IMR-90 (cell line): ENCODE results near the gene UBE2O. TPM values are rescaled to one million over a fixed set of nuclear protein-coding genes. Genes with fewer than 3 reads are reported as not detected.
A peak's percentile ranks its signal among the peaks of the same experiment; 100 is the strongest.

Source experiments
- ATAC-seq: fragments of 200-7000 bp; cut with Tn5 transposase; 2 replicates; pipeline ENCODE4 v1.9.1; 2020; ENCODE audit warnings: low read depth, mild to moderate bottlenecking, moderate library complexity
- BruUV-seq: library from RNA; stranded (reverse); fragments of 400-500 nt; replicated peaks from 2 replicates; lab custom pipeline; 2021; lab: Mats Ljungman, UMichigan
- CTCF ChIA-PET: fragments of 300-600 bp; formaldehyde crosslinking; extraction: SDS; loops from one replicate; lab custom pipeline; 2021; ENCODE audit warnings: antibody characterized with exemption; lab: Yijun Ruan, JAX
- POLR2A ChIA-PET: fragments of 300-600 bp; sonication (Branson Sonifier 250); formaldehyde crosslinking; loops from one replicate; lab custom pipeline; 2022; ENCODE audit warnings: antibody characterized with exemption; ENCODE audit not compliant: unreplicated experiment; lab: Charles Lee
- DNase-seq: peaks from one replicate; pipeline ENCODE4 v3.0.0; 2013
- H2AFZ ChIP-seq: replicated peaks from 2 replicates; pipeline ENCODE3; 2013; ENCODE audit warnings: low read length, mild to moderate bottlenecking; ENCODE audit not compliant: poor library complexity
- H2AK5ac ChIP-seq: 2 replicates; pipeline ENCODE4 v1.6.1; 2013; ENCODE audit warnings: low read depth, low read length, inconsistent platforms
- H2AK9ac ChIP-seq: replicated peaks from 2 replicates; pipeline ENCODE3; 2013; ENCODE audit warnings: mild to moderate bottlenecking, low read depth, low read length, moderate library complexity; ENCODE audit not compliant: poor library complexity
- H2BK120ac ChIP-seq: 2 replicates; pipeline ENCODE4 v1.6.1; 2013; ENCODE audit warnings: low read depth, low read length, inconsistent platforms
- H2BK15ac ChIP-seq: 3 replicates; pipeline ENCODE4 v1.6.1; 2013; ENCODE audit warnings: low read depth, low read length, inconsistent platforms
- H2BK20ac ChIP-seq: 2 replicates; pipeline ENCODE4 v1.6.1; 2013; ENCODE audit warnings: low read depth, mild to moderate bottlenecking, inconsistent platforms, low read length, moderate library complexity
- H2BK5ac ChIP-seq: 2 replicates; pipeline ENCODE4 v1.6.1; 2013; ENCODE audit warnings: mild to moderate bottlenecking, low read depth, low read length, inconsistent platforms; ENCODE audit not compliant: poor library complexity, severe bottlenecking
- H3K14ac ChIP-seq: replicated peaks from 2 replicates; pipeline ENCODE4 v1.6.1; 2013; ENCODE audit warnings: low read depth, low read length, inconsistent platforms
- H3K18ac ChIP-seq: 2 replicates; pipeline ENCODE4 v1.6.1; 2013; ENCODE audit warnings: low read depth, low read length, control low read depth
- H3K23ac ChIP-seq: 2 replicates; pipeline ENCODE4 v1.6.1; 2013; ENCODE audit warnings: low read depth, low read length, inconsistent platforms
- H3K27ac ChIP-seq: 2 replicates; pipeline ENCODE4 v1.5.1; 2013; ENCODE audit warnings: mild to moderate bottlenecking, control low read depth, low read length; ENCODE audit not compliant: insufficient read depth
- H3K27me3 ChIP-seq: 2 replicates; pipeline ENCODE4 v1.6.1; 2013; ENCODE audit warnings: low read length; ENCODE audit not compliant: control insufficient read depth, insufficient read depth
- H3K36me3 ChIP-seq: 2 replicates; pipeline ENCODE4 v1.6.1; 2013; ENCODE audit warnings: low read length, mixed read lengths; ENCODE audit not compliant: control insufficient read depth, insufficient read depth
- H3K4ac ChIP-seq: 2 replicates; pipeline ENCODE4 v1.6.1; 2013; ENCODE audit warnings: low read depth, low read length, inconsistent platforms
- H3K4me1 ChIP-seq: 2 replicates; pipeline ENCODE4 v1.6.1; 2013; ENCODE audit warnings: low read length, mixed read lengths; ENCODE audit not compliant: control insufficient read depth, insufficient read depth
- H3K4me2 ChIP-seq: 2 replicates; pipeline ENCODE4 v1.6.1; 2013; ENCODE audit warnings: low read depth, mild to moderate bottlenecking, control low read depth, low read length, moderate library complexity
- H3K4me3 ChIP-seq: 2 replicates; pipeline ENCODE4 v1.5.1; 2013; ENCODE audit warnings: low read depth, mild to moderate bottlenecking, control low read depth, low read length, moderate library complexity; ENCODE audit not compliant: insufficient read depth
- H3K56ac ChIP-seq: 2 replicates; pipeline ENCODE4 v1.6.1; 2013; ENCODE audit warnings: low read length, inconsistent platforms; ENCODE audit not compliant: insufficient read depth; ENCODE audit errors: extremely low read depth
- H3K79me1 ChIP-seq, 2 experiments: 2 replicates each; pipeline ENCODE4 v1.6.1; 2013; ENCODE audit warnings: low read length in 2 of 2, inconsistent platforms in 1 of 2, low read depth in 1 of 2
- H3K9ac ChIP-seq: 2 replicates; pipeline ENCODE4 v1.6.1; 2013; ENCODE audit warnings: low read depth, low read length, control low read depth
- H3K9me1 ChIP-seq: 2 replicates; pipeline ENCODE4 v1.6.1; 2013; ENCODE audit warnings: low read length, inconsistent platforms; ENCODE audit not compliant: insufficient read depth
- H3K9me3 ChIP-seq: 2 replicates; pipeline ENCODE4 v1.6.1; 2013; ENCODE audit warnings: low read length; ENCODE audit not compliant: control insufficient read depth, insufficient read depth
- H4K20me1 ChIP-seq: 2 replicates; pipeline ENCODE4 v1.6.1; 2013; ENCODE audit warnings: low read length, inconsistent platforms; ENCODE audit not compliant: insufficient read depth
- H4K5ac ChIP-seq: 2 replicates; pipeline ENCODE4 v1.6.1; 2013; ENCODE audit warnings: mild to moderate bottlenecking, low read depth, low read length, control low read depth
- H4K8ac ChIP-seq, 2 experiments: 2 replicates each; pipeline ENCODE4 v1.6.1; 2013; ENCODE audit warnings: low read depth in 2 of 2, low read length in 2 of 2, control low read depth in 1 of 2, inconsistent platforms in 1 of 2
- H4K91ac ChIP-seq: 2 replicates; pipeline ENCODE4 v1.6.1; 2013; ENCODE audit warnings: low read depth, low read length, inconsistent platforms; ENCODE audit not compliant: insufficient read depth
- BHLHE40 ChIP-seq: fragments of 150-350 bp; IDR thresholded peaks from 2 replicates; pipeline ENCODE4 v1.6.1; 2016; ENCODE audit warnings: mild to moderate bottlenecking, low read depth, low read length
- CEBPB ChIP-seq: IDR thresholded peaks from 2 replicates; pipeline ENCODE4 v1.6.1; 2012; ENCODE audit warnings: low read depth, low read length, improper control_type of control experiment
- CHD1 ChIP-seq: IDR thresholded peaks from 2 replicates; pipeline ENCODE4 v1.6.1; 2012; ENCODE audit warnings: low read depth, low read length, improper control_type of control experiment
- CTCF ChIP-seq: conservative IDR thresholded peaks from 2 replicates; pipeline ENCODE4 v1.5.1; 2012; ENCODE audit warnings: mild to moderate bottlenecking, low read depth, low read length, improper control_type of control experiment
- ELK1 ChIP-seq: fragments of 150-350 bp; IDR thresholded peaks from 2 replicates; pipeline ENCODE4 v1.6.1; 2016; ENCODE audit warnings: low read depth, mild to moderate bottlenecking, low read length, moderate library complexity, borderline replicate concordance
- FOS ChIP-seq: fragments of 150-350 bp; IDR thresholded peaks from 2 replicates; pipeline ENCODE4 v1.6.1; 2016; ENCODE audit warnings: low read depth, low read length
- MAFK ChIP-seq: IDR thresholded peaks from 2 replicates; pipeline ENCODE4 v1.6.1; 2012; ENCODE audit warnings: low read depth, low read length, improper control_type of control experiment
- MAZ ChIP-seq: IDR thresholded peaks from 2 replicates; pipeline ENCODE4 v1.6.1; 2012; ENCODE audit warnings: low read depth, mild to moderate bottlenecking, low read length, improper control_type of control experiment, moderate library complexity, borderline replicate concordance
- MXI1 ChIP-seq: IDR thresholded peaks from 2 replicates; pipeline ENCODE4 v1.6.1; 2012; ENCODE audit warnings: low read depth, mild to moderate bottlenecking, low read length, moderate library complexity, borderline replicate concordance
- NFE2L2 ChIP-seq: fragments of 150-350 bp; IDR thresholded peaks from 2 replicates; pipeline ENCODE4 v1.6.1; 2016; ENCODE audit warnings: low read depth, mild to moderate bottlenecking, low read length
- POLR2A ChIP-seq: IDR thresholded peaks from 2 replicates; pipeline ENCODE4 v1.6.1; 2012; ENCODE audit warnings: mild to moderate bottlenecking, low read depth, low read length
- RAD21 ChIP-seq: IDR thresholded peaks from 2 replicates; pipeline ENCODE4 v1.6.1; 2012; ENCODE audit warnings: low read length, improper control_type of control experiment
- RCOR1 ChIP-seq: IDR thresholded peaks from 2 replicates; pipeline ENCODE4 v1.6.1; 2012; ENCODE audit warnings: mild to moderate bottlenecking, low read length, improper control_type of control experiment; ENCODE audit not compliant: insufficient replicate concordance
- RFX5 ChIP-seq: IDR thresholded peaks from 2 replicates; pipeline ENCODE4 v1.8.0; 2012; ENCODE audit warnings: low read depth, mild to moderate bottlenecking, low read length, moderate library complexity
- USF2 ChIP-seq: fragments of 150-350 bp; IDR thresholded peaks from 2 replicates; pipeline ENCODE4 v1.6.1; 2017; ENCODE audit warnings: mild to moderate bottlenecking, antibody characterized with exemption, low read length, low read depth
- WGBS, 2 experiments: methylation state at CpG; one replicate each; pipeline versions ENCODE4 v1.1.5 to v1.1.7; 2013; ENCODE audit warnings: missing lambda C conversion rate in 2 of 2; ENCODE audit not compliant: insufficient read length in 1 of 2; ENCODE audit errors: extremely low coverage in 2 of 2; 5-methylcytosine and 5-hydroxymethylcytosine counted together
- dilution Hi-C: fragments of 300-500 bp; cut with HindIII; formaldehyde crosslinking; loops from one replicate; pipeline ENCODE4 v1.14.3; 2018; ENCODE audit warnings: low sequenced_read_pairs; ENCODE audit not compliant: unreplicated experiment
- in situ Hi-C: fragments of 300-500 bp; cut with MboI; formaldehyde crosslinking; loops from 3 replicates; pipeline ENCODE4 v1.14.3; 2019; ENCODE audit warnings: low sequenced_read_pairs, inconsistent platforms, mixed read lengths
- intact Hi-C: fragments of 100-400 bp; cut with micrococcal nuclease; formaldehyde crosslinking; loops from 2 replicates; pipeline ENCODE4 v1.10.0; 2022
- polyA plus RNA-seq, 3 experiments: library from polyadenylated mRNA; depleted of rRNA; stranded (reverse); fragments of >200 nt; gene quantifications; 2 replicates each; pipeline ENCODE4 v1.2.3, GENCODE V29; 2012; ENCODE audit warnings: low replicate concordance in 1 of 3
- total RNA-seq: library from RNA; depleted of rRNA; stranded (reverse); fragments of >200 nt; gene quantifications from 2 replicates; pipeline ENCODE4 v1.2.3, GENCODE V29; 2012

The UBE2O gene
- total and polyA plus RNA-seq, 2 of the 4 experiments (the other 2 are of a cell fraction) = 17.6 TPM

GRCh38 chr17:76452127-76452659 is 759 bp downstream of the UBE2O start:
- no peaks in the 10 kb centered on the region for H3K36me3 ChIP-seq
- no peaks in the 10 kb centered on the region for H3K27me3 ChIP-seq
- H4K8ac ChIP-seq = no peak overlapping the region; a peak in 2 of 4 replicates
- peaks cover 22% of the 10 kb centered on the region for H3K9me1 ChIP-seq
- no peak overlapping the region for H4K91ac ChIP-seq
- peaks cover 15% of the 10 kb centered on the region for H3K4me1 ChIP-seq
- H3K4me2 ChIP-seq = peak overlapping the region; percentile 98
- H3K18ac ChIP-seq = no peak overlapping the region
- intact Hi-C loops (loop anchor here (10.0 kb wide), 1 partner anchor 137 kb away; no protein-coding TSS in a partner anchor), in situ Hi-C loops (no loop called here), dilution Hi-C loops (no loop called here)
- peak overlapping the region; percentile 95 for H2AK9ac ChIP-seq
- H2BK15ac ChIP-seq = no peak overlapping the region
- H3K27ac ChIP-seq = peak overlapping the region; percentile 60
- no peak overlapping the region for H2BK20ac ChIP-seq
- ChIA-PET CTCF (interaction anchor here (0.6 to 2.4 kb wide), 3 partner anchors 17 to 94 kb away, joined by 3 to 7 read pairs (median 3); no protein-coding TSS in a partner anchor), POLR2A (no interaction called here)
- H3K4me3 ChIP-seq = peak overlapping the region; percentile 87
- 2% methylated on average over 23 of the region's 29 CpGs; no CpG with 5 or more reads in 1 of the 2 experiments for WGBS, 2 experiments
- H3K23ac ChIP-seq = peak overlapping the region; percentile 87
- peaks cover 54% of the 10 kb centered on the region for H4K20me1 ChIP-seq
- no peak for DNase-seq
- no peak overlapping the region for H3K56ac ChIP-seq
- no peak overlapping the region for H3K4ac ChIP-seq
- H3K14ac ChIP-seq = peak overlapping the region; percentile 72; the same call in 1 of the 2 replicates
- H2BK5ac ChIP-seq = no peak overlapping the region
- BruUV-seq = no TSS peak
- no peaks in the 10 kb centered on the region for H3K9me3 ChIP-seq
- H2AFZ ChIP-seq = peak overlapping the region; percentile 97
- H2BK120ac ChIP-seq = no peak overlapping the region
- H3K79me1 ChIP-seq = peaks cover 23 to 52% of the 10 kb centered on the region in 2 experiments; a peak in 3 of 4 replicates
- peak; percentile 44 for ATAC-seq
- peak overlapping the region; percentile 65 for H3K9ac ChIP-seq
- 0 out of 2 replicates have a peak overlapping the region, but pooled peaks have one; percentile 41 for H4K5ac ChIP-seq
- 0 out of 2 replicates have a peak overlapping the region, but pooled peaks have one; percentile 7 for H2AK5ac ChIP-seq
- TF ChIP-seq FOS = no peak
- TF ChIP-seq NFE2L2 = no peak
- no peak for TF ChIP-seq RCOR1
- TF ChIP-seq MXI1 = no peak
- no peak for TF ChIP-seq CHD1
- no peak for TF ChIP-seq ELK1
- no peak for TF ChIP-seq RAD21
- TF ChIP-seq CTCF = no peak
- TF ChIP-seq MAFK = no peak
- no peak for TF ChIP-seq POLR2A
- TF ChIP-seq RFX5 = no peak
- TF ChIP-seq MAZ = no peak
- TF ChIP-seq BHLHE40 = no peak
- no peak for TF ChIP-seq CEBPB
- TF ChIP-seq USF2 = no peak
